HG02885 (cell line): ENCODE measurements around the gene ATP6V0E1.

Experiments
- ATAC-seq: cut with Tn5 transposase; IDR thresholded peaks from one replicate; pipeline ENCODE4 v1.9.1; 2021; ENCODE audit warnings: mild to moderate bottlenecking; ENCODE audit not compliant: unreplicated experiment, poor library complexity

Gene ATP6V0E1

GRCh38 chr5:172954751-172955159 lies 28.8 kb upstream of the ATP6V0E1 start:
- ATAC-seq = no peak

GRCh38 chr5:172956228-172956627 lies 27.3 kb upstream of the ATP6V0E1 start:
- no peak for ATAC-seq

DNA sequence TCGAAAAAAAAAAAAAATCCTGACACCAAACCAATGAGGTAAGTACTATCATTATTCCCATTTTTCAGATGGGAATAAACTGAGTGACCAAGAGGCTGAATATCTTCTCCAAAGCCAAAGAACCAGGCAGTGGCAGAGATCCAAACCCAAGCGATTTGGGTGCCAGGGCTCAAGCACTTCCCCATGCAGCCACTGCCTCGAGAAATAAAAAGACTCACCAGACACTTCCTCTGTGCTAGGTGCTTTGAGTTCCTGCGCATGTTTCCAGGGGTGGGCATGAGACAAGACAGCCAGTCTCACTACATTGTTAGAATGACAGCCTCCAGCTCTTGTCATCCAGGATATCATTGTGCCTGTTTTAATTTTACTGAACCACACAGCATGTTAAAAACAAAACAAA lies 26.6 kb upstream of the ATP6V0E1 start:
- ATAC-seq = no peak

GRCh38 chr5:172957458-172957857 lies 26.1 kb upstream of the ATP6V0E1 start:
- ATAC-seq = no peak

- ATAC-seq = peak; percentile 71
Measured at GRCh38 chr5:172958331-172959046, 25.1 kb upstream of the ATP6V0E1 start.

GRCh38 chr5:172959824-172960799 lies 23.5 kb upstream of the ATP6V0E1 start:
- ATAC-seq = no peak

GRCh38 chr5:172969921-172970320 lies 13.7 kb upstream of the ATP6V0E1 start:
- ATAC-seq = no peak

DNA sequence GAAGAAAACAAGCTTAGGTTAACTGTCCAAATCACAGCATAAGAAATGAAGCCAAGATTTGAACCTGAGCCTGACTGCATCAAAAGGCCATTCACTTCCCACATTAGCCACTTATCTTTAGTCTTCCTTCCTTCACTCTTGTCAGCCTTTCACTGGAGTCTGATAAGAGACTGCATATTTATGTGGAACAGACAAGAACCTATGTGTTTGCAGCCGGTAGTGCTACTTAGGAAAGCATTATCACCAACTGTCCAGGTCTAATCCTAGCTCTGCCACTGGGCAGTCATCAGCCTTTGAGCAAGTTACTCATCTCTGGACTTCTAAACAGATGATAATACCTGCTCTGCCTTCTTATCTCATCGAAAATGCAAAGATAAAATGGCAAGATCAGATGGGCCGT lies 12.1 kb upstream of the ATP6V0E1 start:
- no peak for ATAC-seq

DNA sequence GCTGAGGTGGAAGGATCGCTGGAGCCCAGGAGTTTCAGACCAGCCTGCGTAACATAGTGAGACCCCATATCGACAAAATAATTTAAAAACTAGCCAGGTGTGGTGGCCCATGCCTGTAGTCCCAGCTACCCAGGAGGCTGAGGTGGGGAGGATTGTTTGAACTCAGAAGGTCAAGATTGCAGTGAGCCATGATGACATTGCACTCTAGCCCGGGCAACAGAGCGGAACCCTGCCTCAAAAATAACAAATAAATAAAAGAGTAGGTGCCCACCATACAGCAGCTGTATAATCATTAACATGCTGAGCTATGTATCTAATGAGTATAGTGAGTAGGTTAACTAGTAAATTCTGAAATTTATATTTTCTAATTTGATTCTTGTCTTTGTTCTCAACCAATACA lies 11.0 kb upstream of the ATP6V0E1 start:
- ATAC-seq = no peak

- no peak for ATAC-seq
Measured at GRCh38 chr5:172973127-172973916, 10.2 kb upstream of the ATP6V0E1 start.

- ATAC-seq = no peak
Measured at GRCh38 chr5:172973931-172974330, 9.6 kb upstream of the ATP6V0E1 start.

DNA sequence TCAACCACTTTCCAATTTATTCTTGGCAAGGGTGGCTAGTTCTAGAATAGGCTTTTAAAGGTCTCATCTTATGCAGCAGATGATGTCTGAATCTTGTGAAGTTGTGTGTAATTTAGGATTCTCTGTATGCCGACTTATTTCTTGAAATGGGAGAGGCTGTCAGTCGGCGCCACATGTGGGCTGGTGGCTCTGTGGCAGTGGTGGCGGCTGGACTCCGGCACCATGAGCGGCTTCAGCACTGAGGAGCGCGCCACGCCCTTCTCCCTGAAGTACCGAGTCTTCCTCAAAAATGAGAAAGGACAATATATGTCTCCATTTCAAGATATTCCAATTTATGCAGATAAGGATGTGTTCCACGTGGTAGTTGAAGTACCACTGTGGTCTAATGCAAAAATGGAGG lies 8.3 kb upstream of the ATP6V0E1 start:
- ATAC-seq = no peak

DNA sequence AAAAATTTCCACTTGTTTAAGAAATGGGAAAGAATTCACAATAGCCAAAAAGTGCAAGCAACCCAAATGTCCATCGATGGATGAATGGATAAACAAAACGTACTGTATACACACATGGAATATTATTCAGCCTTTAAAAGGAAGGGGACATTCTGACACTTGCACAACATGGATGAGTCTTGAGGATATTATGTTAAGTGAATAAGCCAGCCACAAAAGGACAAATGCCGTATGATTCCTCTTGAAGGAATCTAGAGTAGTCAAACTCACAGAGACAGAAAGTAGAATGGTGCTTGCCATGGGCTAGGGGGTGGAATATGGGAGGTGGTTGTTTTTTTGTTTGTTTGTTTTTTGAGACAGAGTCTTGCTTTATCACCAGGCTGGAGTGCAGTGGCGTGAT lies 3.8 kb upstream of the ATP6V0E1 start:
- no peak for ATAC-seq

- ATAC-seq = no peak
Measured at GRCh38 chr5:172981931-172982330, 1.6 kb upstream of the ATP6V0E1 start.

DNA sequence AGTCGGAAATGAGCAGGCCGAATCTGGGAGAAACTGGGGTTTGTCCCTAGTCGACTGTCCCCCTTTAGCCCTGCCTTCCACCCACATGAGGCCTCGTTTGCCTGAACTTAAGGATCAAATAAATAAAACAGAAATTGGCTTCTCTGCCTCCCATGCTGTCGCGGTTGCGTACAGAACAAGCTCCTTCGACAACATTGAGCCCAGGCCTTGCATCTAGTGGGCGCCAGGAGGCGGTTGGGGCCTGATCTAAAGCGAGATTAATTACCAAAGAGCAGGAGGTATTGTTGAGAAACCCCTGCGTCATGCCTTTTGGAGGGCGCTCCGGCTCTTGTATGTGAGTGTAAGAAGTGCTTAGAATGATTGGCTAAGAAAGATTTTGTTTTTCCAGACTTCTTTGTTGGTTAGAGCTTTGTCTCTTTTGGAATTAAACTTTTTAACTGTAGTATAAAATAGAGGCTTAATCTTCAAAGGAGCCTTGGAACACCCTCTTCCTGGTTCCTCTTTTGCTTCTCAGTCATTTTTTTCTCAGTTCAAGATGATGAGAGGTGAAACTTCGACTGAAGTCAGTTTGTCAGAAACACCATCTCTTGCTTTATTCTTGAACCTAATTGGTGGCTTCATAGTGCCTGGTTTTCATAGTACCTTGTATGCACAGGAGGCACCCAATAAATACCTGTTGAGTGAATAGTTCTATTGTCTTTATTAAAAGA lies 828 bp downstream of the ATP6V0E1 start:
- ATAC-seq = peak; percentile 56

- no peak for ATAC-seq
Measured at GRCh38 chr5:172985596-172985995, 2.0 kb downstream of the ATP6V0E1 start.

GRCh38 chr5:172988276-172988675 lies 4.7 kb downstream of the ATP6V0E1 start:
- no peak for ATAC-seq

GRCh38 chr5:172990776-172991175 lies 7.2 kb downstream of the ATP6V0E1 start:
- ATAC-seq = no peak

- ATAC-seq = no peak
Measured at GRCh38 chr5:172994405-172994804, 10.8 kb downstream of the ATP6V0E1 start.

DNA sequence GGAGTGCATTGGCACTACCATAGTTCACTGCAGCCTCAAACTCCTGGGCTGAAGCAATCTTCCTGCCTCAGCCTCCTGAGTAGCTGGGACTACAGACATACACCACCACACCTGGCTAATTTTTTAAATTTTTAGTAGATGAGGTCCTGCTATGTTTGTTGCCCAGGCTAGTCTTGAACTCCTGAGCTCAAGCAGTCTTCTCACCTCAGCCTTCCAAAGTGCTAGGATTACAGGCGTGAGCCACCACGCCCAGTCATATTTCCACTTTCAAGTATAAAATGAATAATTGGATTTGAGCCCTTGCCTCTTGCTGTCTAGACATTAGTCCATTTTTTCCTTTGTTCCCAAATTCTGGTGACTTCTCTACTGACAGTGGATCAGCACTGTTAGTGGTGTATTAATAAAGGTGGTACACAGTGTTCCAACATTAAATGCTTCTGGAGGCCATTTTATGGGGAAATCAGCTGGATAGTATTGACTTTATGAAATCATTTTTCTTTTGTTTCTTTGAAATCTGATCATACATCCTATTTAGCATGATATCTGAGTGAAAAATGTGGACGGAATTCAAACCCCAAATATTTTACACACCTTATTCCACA lies 15.9 kb downstream of the ATP6V0E1 start:
- ATAC-seq = no peak
